ENCODE data around the gene ACCS.

Gene ACCS, protein sequence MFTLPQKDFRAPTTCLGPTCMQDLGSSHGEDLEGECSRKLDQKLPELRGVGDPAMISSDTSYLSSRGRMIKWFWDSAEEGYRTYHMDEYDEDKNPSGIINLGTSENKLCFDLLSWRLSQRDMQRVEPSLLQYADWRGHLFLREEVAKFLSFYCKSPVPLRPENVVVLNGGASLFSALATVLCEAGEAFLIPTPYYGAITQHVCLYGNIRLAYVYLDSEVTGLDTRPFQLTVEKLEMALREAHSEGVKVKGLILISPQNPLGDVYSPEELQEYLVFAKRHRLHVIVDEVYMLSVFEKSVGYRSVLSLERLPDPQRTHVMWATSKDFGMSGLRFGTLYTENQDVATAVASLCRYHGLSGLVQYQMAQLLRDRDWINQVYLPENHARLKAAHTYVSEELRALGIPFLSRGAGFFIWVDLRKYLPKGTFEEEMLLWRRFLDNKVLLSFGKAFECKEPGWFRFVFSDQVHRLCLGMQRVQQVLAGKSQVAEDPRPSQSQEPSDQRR

DNA sequence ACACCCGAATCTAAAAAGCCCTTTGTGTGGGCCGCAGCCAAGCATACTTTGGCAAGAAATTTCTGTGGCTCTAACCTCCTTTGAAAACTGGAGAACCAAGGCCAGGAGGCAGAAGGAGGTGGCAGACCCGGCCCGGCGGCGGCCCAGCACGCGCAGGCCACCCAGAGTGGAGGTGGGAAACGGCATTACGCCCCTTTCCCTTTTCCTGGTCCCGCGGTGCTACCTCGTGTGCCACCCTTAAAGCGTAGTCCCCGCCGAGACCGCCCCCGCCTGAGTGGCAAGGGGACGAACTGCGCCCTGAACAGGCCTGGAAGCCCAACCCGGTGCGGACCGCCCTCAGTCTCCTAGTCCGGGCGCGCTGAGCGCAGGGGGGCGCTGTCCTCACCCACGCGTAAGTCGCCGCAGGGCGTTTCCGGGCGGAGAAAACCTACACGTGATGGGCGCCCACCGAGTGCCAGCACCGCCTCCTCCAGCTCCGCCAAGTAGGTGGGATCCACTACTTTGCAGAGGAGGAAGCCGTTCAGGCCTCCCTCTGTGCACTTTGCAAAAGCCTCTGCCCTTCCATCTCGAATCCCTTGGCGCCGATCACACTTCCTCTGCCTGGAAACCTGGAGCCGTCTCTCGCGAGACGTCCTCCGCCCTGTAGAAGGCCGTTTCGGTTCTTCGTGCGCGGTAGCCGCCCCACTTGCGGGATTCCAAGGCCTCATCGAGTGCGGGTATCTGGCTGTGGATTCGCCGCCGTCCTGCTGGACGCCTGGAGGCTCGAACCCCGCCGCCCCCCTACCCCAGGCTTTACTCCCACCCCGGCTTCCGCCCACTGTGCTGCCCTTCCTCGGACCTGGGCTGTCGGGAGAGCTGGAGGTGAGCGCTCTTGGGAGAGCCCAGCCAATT is at the start of gene ACCS:
Gene ACCS, plus strand, starts transcription at position 430 of the 891 bp plus-strand sequence. CDS start 1,358 bp downstream, outside the sequence.
- peak; percentile 88 for DNase-seq
- ATAC-seq, result peak; percentile 96
- H3K4me1 Mint-ChIP-seq, result peaks cover 24% of the 10 kb centered on the region
- H3K27ac Mint-ChIP-seq, result peak within 1 kb of the TSS; percentile 87
- no peaks in the 10 kb centered on the region for H3K27me3 Mint-ChIP-seq
- no peaks in the 10 kb centered on the region for H3K36me3 Mint-ChIP-seq (ENCODE audit: low read depth)
- no peaks in the 10 kb centered on the region for H3K9me3 Mint-ChIP-seq
- H3K4me3 Mint-ChIP-seq, result peak within 1 kb of the TSS; percentile 81

DNA sequence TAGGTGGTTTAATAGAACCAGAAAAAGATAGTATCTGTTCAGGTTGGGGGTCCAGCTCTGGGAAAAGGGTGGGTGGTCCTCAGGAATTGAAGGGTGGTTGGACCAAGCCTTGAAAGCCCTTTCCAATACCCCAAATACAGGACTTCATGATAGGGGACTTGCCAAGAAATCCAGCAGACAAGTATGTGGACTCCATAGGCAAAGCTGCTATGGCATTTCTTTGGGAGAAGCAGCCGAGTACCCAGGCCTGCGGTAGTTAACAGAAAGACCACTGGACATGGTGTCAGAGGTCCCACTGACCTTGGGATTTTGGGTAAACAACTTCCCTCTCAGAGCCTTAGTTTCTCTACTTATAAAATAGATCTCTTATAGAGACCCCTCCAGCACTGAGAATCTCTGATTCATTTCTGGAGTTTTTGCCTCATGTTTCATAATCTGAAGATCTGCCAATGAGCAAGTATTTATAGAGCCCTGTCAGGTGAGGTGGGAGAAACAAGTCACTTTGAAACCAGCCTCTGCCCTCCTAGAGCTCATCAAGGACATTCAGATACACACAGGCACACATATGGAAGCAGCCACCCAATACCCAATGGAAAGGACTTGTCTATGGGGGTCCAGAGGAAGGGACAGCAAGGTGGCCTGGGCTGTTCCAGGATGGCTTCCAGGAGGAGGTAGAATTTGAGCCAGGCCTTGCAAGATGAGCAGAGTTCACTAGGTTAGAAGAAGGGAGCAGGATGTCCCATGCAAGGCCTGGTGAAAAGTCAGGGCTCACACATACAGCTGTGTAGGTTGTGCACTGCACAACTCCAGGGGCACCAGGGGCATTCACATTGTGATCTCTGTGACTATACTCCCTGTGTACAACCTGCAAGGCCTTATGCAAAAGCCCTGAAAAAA is 49.3 kb upstream of the ACCS start:
- Mint-ChIP-seq H3K36me3 (ENCODE audit: low read depth) (no peaks in the 10 kb centered on the region), H3K27ac (no peak overlapping the region), H3K4me1 (no peaks in the 10 kb centered on the region), H3K9me3 (no peaks in the 10 kb centered on the region), H3K27me3 (peaks cover 2% of the 10 kb centered on the region), H3K4me3 (no peak overlapping the region)
- no peak for DNase-seq
- no peak for ATAC-seq

DNA sequence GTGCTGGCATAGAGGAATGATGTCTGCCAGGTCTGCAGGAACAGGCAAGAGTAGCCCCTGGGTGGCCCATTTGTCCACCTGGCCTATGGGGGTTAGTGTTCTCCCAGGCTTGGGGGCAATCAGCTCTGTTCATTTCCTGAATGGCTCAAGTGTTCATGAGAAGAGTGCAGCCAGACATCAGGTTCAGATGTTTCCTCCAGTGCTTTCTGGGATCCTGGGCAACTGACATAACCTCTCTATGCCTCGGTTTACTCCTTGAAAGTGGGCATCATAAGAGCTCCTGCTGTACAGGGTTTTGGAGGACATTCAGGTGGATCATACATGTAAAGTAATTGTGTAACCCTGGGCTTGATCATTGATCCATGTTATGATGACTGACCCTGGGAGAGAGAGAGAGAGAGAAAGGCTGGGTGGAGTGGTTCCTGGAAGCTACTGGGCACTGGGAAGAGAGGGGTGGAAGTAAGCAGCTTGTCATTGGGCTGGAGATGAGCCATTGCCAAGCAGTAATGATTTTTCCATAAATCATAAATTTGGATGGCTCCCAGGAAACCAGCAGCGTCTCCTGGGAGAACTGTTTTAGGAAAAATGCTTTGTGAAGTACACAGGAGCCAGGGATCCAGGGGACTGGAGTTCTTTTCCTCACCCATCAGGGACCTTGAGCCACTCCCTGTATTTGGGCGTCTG is 48.5 kb upstream of the ACCS start:
- H3K36me3 Mint-ChIP-seq (ENCODE audit: low read depth), result no peaks in the 10 kb centered on the region
- H3K9me3 Mint-ChIP-seq, result peaks cover 3% of the 10 kb centered on the region

DNA sequence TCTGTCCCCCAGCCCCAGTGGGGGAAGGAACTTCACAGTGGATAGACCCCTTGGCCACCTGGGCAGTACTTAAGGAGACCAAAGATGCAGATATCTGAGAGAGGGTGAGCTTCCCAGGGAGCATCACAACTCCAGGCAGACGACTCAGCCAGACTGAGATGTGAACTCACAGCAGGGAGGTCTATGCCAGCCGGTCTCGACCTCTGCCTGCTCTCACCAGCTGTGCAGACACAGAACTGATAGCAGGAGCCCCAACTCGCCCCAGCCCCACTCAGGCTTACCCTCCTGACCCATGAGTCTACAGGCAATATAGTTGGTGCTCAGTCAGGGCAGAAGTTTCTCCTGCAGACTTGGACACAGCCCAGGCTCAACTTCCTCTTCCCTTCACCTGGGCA is 47.9 kb upstream of the ACCS start:
- no peak overlapping the region for H3K27ac Mint-ChIP-seq
- DNase-seq (no peak), ATAC-seq (peak; percentile 33)

More for the DNA sequence above, 48.5 kb upstream of the ACCS start:
- Mint-ChIP-seq H3K27ac (no peak overlapping the region), H3K4me3 (no peak overlapping the region), H3K4me1 (no peaks in the 10 kb centered on the region), H3K27me3 (peaks cover 4% of the 10 kb centered on the region)
- ATAC-seq (no peak), DNase-seq (no peak)

DNA sequence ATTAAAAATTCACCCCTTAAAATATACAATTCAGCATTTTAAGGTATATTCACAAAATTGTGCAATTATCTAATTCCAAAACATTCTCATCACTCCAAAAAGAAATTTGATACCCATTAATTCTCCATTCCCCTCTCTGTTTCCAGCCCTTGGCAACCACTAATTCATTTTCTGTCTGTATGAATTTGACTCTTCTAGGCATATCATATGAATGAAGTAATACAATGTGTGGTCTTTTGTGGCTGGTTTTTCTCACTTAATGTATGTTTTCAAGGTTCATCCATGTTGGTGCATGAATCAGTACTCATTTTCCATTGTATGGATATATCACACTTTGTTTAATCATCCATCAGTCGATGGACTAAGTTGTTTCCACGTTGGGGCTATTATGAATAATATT is 47.2 kb upstream of the ACCS start:
- H3K27ac Mint-ChIP-seq, result no peak overlapping the region
- peaks cover 13% of the 10 kb centered on the region for H3K9me3 Mint-ChIP-seq
- ATAC-seq (no peak), DNase-seq (no peak)
- peaks cover 9% of the 10 kb centered on the region for H3K27me3 Mint-ChIP-seq
- no peaks in the 10 kb centered on the region for H3K36me3 Mint-ChIP-seq (ENCODE audit: low read depth)
- no peak overlapping the region for H3K4me3 Mint-ChIP-seq
- H3K4me1 Mint-ChIP-seq, result no peaks in the 10 kb centered on the region

More for the DNA sequence above, 47.9 kb upstream of the ACCS start:
- H3K36me3 Mint-ChIP-seq (ENCODE audit: low read depth), result no peaks in the 10 kb centered on the region
- H3K9me3 Mint-ChIP-seq, result peaks cover 6% of the 10 kb centered on the region
- H3K27me3 Mint-ChIP-seq, result peaks cover 6% of the 10 kb centered on the region
- H3K4me3 Mint-ChIP-seq, result no peak overlapping the region
- H3K4me1 Mint-ChIP-seq, result no peaks in the 10 kb centered on the region

DNA sequence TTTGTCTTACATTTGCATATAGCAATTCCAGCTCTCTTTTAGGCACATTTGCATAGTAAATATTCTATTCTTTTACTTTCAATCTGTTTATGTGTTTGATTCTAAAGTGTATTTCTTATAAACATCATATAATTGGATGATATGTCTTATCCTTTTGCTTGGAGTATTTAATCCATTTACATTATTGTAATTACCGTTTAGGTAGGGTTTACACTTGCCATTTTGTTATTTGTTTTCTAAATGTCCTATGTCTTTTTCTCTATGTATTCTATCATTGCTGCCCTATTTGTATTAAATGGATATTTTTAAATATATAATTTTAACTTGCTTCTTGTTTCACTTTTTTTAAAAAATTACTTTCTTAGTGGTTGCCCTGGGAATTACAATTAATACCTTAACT is 41.1 kb upstream of the ACCS start:
- no peak for ATAC-seq
- Mint-ChIP-seq H3K4me1 (no peaks in the 10 kb centered on the region), H3K27me3 (peaks cover 31% of the 10 kb centered on the region), H3K27ac (no peak overlapping the region), H3K9me3 (peaks cover 21% of the 10 kb centered on the region), H3K36me3 (ENCODE audit: low read depth) (no peaks in the 10 kb centered on the region), H3K4me3 (no peak overlapping the region)
- no peak for DNase-seq

DNA sequence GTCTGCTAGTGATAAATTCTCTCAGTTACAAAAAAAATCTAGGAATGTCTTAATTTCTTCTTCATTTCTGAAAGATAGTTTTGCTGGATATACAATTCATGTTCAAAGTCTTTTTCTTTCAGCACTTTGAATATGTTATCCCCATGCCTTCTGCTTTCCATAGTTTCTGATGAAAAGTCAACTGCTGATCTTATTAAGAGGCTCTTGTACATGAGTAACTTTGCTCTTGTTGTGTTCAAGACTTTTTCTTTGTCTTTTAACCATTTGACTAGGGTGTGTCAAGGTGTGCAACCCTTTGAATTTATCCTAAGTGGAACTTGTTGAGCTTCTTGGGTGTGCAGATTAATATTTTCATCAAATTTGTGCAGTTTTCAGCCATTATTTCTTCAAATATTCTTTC is 40.3 kb upstream of the ACCS start:
- no peaks in the 10 kb centered on the region for H3K36me3 Mint-ChIP-seq (ENCODE audit: low read depth)
- ATAC-seq (no peak), DNase-seq (no peak)
- peaks cover 21% of the 10 kb centered on the region for H3K9me3 Mint-ChIP-seq
- H3K4me1 Mint-ChIP-seq, result no peaks in the 10 kb centered on the region
- no peak overlapping the region for H3K4me3 Mint-ChIP-seq
- no peak overlapping the region for H3K27ac Mint-ChIP-seq
- peaks cover 36% of the 10 kb centered on the region for H3K27me3 Mint-ChIP-seq

DNA sequence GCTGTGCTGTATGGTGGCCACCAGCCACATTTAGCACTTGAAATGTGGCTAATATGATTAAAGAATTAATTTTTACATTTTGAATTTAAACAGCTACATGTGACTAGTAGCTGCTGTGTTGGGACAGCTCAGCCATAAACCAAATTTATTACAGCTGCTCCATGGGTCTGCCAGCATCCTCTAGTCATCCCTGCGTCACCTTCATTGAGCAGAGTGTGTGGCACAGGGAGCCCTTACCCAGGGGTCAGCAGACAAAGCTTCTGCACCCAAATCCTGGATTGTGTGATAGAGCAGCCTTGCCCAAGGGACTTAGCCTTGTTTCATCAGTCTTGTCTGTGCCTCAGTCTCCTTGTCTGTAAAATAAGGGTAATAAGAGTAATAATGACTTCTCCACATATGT is 37.7 kb upstream of the ACCS start:
- H3K27me3 Mint-ChIP-seq, result peaks cover 34% of the 10 kb centered on the region
- H3K27ac Mint-ChIP-seq, result no peak overlapping the region
- peaks cover 12% of the 10 kb centered on the region for H3K9me3 Mint-ChIP-seq
- DNase-seq, result no peak
- no peaks in the 10 kb centered on the region for H3K36me3 Mint-ChIP-seq (ENCODE audit: low read depth)
- ATAC-seq, result no peak
- H3K4me1 Mint-ChIP-seq, result no peaks in the 10 kb centered on the region
- H3K4me3 Mint-ChIP-seq, result no peak overlapping the region

DNA sequence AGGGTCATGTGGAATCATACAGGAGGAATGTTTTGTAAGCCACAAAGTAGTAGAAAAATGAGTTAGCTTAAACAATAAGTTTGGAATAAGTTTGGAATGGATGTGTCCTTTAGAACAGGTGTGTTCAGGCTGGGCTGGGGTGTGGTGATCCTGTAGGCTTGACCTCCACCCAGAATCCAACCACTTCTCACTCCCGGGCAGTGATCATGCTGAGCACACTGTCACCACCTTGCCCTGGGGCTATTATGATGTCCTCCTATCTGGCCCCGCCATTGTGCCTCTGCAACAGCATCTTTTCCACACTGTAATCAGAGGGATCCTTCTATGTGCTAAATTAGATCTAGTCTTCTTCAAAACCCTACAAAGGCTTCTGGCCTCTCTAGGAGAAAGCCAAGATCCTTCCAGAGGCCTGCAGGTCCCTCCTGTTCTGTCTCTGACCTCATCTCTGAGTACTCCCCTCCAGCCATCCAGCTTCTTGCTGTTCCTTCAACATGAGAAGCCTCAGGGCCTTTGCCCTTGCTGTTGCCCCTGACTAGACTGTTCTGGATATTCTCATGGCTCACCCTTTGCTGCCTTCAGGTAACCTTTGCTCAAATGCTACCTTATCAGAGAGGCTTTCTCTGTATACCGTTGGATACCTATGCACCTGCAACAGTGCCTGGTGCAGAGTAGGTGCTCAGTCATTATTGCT is 37.1 kb upstream of the ACCS start:
- H3K4me1 Mint-ChIP-seq, result no peaks in the 10 kb centered on the region
- no peak overlapping the region for H3K27ac Mint-ChIP-seq
- no peak overlapping the region for H3K4me3 Mint-ChIP-seq
- H3K36me3 Mint-ChIP-seq (ENCODE audit: low read depth), result no peaks in the 10 kb centered on the region
- ATAC-seq (no peak), DNase-seq (no peak)
- peaks cover 7% of the 10 kb centered on the region for H3K9me3 Mint-ChIP-seq
- H3K27me3 Mint-ChIP-seq, result peaks cover 34% of the 10 kb centered on the region

DNA sequence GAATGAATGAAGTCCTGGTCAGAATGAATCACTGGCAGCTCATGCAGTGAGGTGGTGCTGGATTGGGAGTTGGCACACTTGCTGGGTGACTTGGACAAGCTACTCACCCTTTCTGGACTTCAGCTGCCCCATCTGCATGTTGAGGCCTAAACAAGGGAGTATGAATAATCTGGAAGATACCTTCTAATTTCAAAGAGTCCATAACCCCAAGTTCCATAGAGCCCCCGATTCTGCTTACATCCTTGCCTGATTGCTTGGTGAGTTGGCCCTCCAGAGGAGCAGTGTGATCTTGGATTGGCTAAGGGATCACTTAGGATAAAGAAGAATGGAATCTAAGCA is 36.6 kb upstream of the ACCS start:
- ATAC-seq, result no peak
- Mint-ChIP-seq H3K4me1 (no peaks in the 10 kb centered on the region), H3K9me3 (peaks cover 7% of the 10 kb centered on the region), H3K27me3 (peaks cover 32% of the 10 kb centered on the region), H3K36me3 (ENCODE audit: low read depth) (no peaks in the 10 kb centered on the region), H3K27ac (no peak overlapping the region), H3K4me3 (no peak overlapping the region)
- no peak for DNase-seq

DNA sequence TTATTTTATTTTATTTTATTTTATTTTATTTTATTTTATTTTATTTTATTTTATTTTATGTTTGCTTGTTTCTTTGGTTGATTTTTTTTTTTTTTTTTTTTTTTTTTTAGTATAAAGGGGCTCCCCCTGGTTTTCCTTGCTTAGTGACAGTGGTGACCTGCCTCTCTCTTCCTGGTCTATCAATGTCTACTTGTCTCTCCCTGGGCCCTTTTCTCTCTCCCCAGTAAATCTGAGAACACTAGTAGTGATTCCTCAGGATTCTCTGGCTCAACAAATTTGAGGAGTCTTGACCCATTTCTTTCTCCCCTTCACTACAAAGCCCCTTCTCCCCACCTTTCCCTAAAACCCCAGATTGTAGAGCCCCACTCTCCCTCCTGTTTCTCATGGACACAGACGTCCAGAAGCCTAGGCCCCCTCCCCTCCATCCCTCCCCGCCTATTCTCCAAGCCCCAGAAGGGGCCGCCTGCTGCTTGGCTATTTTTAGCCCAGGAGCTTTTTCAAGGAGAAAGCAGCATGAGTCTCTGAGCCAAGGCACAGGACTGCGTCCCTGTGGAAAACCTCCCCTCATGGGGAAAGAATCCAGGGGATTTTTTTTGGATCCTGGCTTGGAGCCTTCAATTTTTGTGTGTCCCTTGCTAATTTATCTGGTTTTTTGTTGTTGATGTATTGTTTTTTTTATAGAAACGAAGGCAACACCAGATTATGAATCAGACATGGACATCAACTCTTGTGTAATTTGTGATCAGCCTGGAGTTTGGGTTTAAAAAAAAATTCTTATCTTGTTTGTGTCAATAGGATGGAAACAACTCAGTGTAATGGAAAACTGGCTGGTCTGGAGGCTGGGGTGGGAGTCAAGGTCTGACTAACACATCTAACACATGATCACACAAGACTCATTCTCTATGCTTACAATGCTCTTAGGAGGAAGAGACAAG is 35.8 kb upstream of the ACCS start:
- H3K4me3 Mint-ChIP-seq, result no peak overlapping the region
- no peak overlapping the region for H3K27ac Mint-ChIP-seq
- H3K36me3 Mint-ChIP-seq (ENCODE audit: low read depth), result no peaks in the 10 kb centered on the region
- H3K27me3 Mint-ChIP-seq, result peaks cover 30% of the 10 kb centered on the region
- no peaks in the 10 kb centered on the region for H3K4me1 Mint-ChIP-seq
- DNase-seq (no peak), ATAC-seq (no peak)
- H3K9me3 Mint-ChIP-seq, result peaks cover 7% of the 10 kb centered on the region

DNA sequence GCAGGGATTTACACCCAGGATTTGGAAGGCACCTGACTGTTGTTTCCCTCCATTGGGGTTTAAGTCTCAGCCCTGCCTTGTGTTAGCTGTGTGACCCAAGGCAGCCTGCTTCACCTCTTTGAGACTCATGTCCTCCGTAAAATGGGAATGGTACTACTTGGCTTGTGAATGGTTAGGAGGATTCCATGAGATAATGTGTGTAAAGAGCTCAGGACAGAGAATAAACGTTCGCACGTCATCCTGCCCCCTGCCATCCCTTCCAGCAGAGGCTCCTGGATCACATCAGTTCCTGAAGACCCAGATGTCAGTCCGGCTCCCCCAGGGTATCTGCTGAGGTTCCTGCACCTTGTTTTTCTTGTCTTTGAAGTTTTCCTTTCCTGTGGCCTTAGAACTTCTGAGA is 35.1 kb upstream of the ACCS start:
- Mint-ChIP-seq H3K27ac (no peak overlapping the region), H3K36me3 (ENCODE audit: low read depth) (no peaks in the 10 kb centered on the region), H3K4me1 (no peaks in the 10 kb centered on the region), H3K27me3 (peaks cover 26% of the 10 kb centered on the region), H3K9me3 (peaks cover 4% of the 10 kb centered on the region), H3K4me3 (no peak overlapping the region)
- ATAC-seq (no peak), DNase-seq (no peak)
